Embryonic facial prominence (tissue), 1 donor: ENCODE results near the gene GPC1.

Experiments used
- DNase-seq: peaks from one replicate; pipeline ENCODE4 v3.0.0-alpha.2; 2016; ENCODE audit errors: extremely low spot score

GPC1 gene

GRCh38 chr2:240412975-240413812 is 22.3 kb upstream of the GPC1 start:
- no peak for DNase-seq

- DNase-seq = no peak
These were observed 21.5 kb upstream of the GPC1 start for GRCh38 chr2:240413813-240414429.

- no peak for DNase-seq
These were observed 18.6 kb upstream of the GPC1 start for GRCh38 chr2:240416821-240417220.

GRCh38 chr2:240418311-240418710 is 17.2 kb upstream of the GPC1 start:
- DNase-seq = no peak

GRCh38 chr2:240419271-240419670 is 16.2 kb upstream of the GPC1 start:
- no peak for DNase-seq

- no peak for DNase-seq
These were observed 15.7 kb upstream of the GPC1 start for GRCh38 chr2:240419723-240420122.

- DNase-seq = no peak
These were observed 15.0 kb upstream of the GPC1 start for GRCh38 chr2:240420206-240421104.

GRCh38 chr2:240421381-240421780 is 14.1 kb upstream of the GPC1 start:
- no peak for DNase-seq

- no peak for DNase-seq
These were observed 12.7 kb upstream of the GPC1 start for GRCh38 chr2:240422658-240423329.

GRCh38 chr2:240423788-240424191 is 11.7 kb upstream of the GPC1 start:
- DNase-seq = no peak

GRCh38 chr2:240424341-240425235 is 10.9 kb upstream of the GPC1 start:
- no peak for DNase-seq

GRCh38 chr2:240425236-240425615 is 10.2 kb upstream of the GPC1 start:
- no peak for DNase-seq

GRCh38 chr2:240425697-240426096 is 9.8 kb upstream of the GPC1 start:
- no peak for DNase-seq

GRCh38 chr2:240426845-240427721 is 8.4 kb upstream of the GPC1 start:
- no peak for DNase-seq

- DNase-seq = no peak
These were observed 7.7 kb upstream of the GPC1 start for GRCh38 chr2:240427729-240428128.

- DNase-seq = no peak
These were observed 7.2 kb upstream of the GPC1 start for GRCh38 chr2:240428245-240428644.

- DNase-seq = no peak
These were observed 6.1 kb upstream of the GPC1 start for GRCh38 chr2:240429341-240429871.

GRCh38 chr2:240429872-240430491 is 5.5 kb upstream of the GPC1 start:
- no peak for DNase-seq

- no peak for DNase-seq
These were observed 4.9 kb upstream of the GPC1 start for GRCh38 chr2:240430595-240430994.
